HG03432 (cell line): ENCODE results near the gene PCDH9.
"Not testable (repeated sequence)": the region's sequence is repeated elsewhere in the genome, so short reads cannot be mapped to it uniquely, and the experiment has no call there.

ENCODE experiments used
- ATAC-seq: cut with Tn5 transposase; IDR thresholded peaks from one replicate; pipeline ENCODE4 v1.9.1; 2021; ENCODE audit warnings: mild to moderate bottlenecking, moderate library complexity; ENCODE audit not compliant: unreplicated experiment

PCDH9 gene

GRCh38 chr13:66803013-66803807 lies 426.9 kb downstream of the PCDH9 start:
- ATAC-seq = no peak

- no peak for ATAC-seq
These were observed 434.5 kb downstream of the PCDH9 start for GRCh38 chr13:66795636-66796035.

DNA sequence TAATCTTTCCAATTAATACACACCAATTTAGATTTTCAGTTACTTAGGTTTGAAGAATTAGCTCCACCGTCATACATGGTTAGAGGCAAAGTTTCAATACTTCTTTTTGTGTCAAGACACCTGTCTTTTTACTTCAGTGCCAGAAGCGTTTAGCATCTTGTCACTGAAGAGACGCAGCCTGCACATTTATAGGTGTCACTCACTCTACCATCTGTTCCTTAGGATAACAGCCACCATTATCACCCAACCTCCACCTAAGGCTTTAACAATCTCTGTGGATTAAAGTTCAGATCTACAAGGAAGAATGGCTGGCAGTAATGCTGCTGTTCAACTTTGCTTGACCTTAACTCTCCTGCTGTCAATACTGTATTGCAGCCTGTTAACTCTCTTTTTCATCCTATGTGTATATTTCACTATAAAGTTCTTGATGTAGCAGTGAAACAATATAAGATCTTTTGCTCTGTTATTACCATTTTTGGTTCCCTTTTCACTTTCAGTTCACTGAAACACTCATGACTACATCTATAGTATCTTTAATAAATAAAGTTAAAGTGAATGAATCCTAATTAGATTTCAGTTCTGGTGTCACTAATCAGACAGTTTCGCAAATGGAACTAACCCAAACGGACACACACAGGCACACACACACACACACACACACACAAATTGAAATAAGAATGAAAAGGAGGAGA lies 435.6 kb downstream of the PCDH9 start:
- ATAC-seq = peak; percentile 65

DNA sequence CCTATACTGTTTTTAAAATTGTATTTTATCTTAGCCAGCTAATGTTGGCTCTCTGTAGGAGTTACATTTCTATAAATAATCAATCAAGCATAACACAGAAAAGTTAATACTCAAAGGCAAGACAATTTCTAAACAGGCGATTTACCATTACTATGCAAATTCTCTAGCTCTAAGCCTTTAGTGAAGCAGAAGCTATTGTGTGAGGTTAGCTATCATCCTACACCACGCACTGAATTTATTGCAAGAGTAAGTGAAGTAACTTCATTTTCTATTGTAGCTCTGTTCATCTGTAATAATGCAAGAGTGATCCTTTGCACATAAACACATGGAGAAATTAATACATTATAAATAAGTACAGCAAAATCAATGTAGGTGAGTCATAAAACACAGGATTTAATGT lies 439.3 kb downstream of the PCDH9 start:
- no peak for ATAC-seq

GRCh38 chr13:66781241-66781640 lies 448.9 kb downstream of the PCDH9 start:
- ATAC-seq = no peak

GRCh38 chr13:66780814-66781213 lies 449.3 kb downstream of the PCDH9 start:
- ATAC-seq = no peak

DNA sequence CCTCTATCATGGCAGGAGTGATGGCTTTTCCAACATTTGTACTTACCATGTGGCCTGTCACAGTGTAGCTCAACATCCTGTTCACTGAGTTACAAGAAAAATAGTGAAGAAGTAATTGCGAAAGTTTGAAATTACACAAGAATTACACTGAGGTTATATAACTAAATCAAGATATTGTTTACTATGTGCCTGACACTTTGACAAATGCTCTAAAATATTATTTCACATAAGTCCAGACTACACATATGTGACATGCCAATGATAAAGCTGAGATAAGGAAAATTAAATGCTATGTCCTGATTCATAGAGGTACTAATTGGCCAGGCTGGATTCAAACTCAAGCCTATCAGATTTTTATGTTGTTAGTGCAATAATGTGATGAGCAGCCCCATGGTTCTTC lies 451.7 kb downstream of the PCDH9 start:
- ATAC-seq = no peak

DNA sequence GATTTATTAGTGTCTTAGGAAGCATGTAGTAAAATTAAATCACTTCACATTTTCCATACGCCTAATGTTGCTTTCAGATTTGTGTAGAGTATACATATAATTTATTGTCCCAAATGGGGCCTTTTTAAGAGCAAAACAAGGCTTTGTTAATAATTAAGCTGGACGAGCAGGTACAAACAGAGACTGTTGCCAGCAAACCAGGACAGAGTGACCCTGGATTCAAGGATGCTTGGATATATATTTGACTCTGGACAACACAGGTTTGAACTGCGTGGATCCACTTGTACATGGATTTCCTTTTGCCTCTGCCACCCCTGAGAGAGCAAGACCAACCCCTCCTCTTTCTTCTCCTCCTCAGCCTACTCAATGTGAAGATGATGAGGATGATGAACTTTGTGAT lies 454.9 kb downstream of the PCDH9 start:
- ATAC-seq = no peak

DNA sequence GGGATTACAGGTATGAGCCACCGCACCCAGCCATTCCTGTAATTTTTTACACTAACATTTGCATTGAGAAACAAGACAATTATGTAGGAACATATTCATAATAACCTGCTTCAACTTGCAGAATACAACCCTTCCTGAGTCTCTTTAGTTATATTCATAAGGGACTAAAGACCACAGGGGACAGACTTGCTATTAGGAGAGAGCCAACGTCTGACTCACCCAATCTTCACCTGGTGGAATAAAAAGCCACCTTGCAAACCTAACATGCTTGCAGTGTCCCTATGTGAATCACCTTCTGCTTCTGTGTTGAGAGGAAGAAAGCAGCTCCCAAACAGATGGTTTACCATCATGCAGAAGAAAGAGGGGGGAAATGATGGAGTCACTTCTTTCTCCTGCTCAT lies 456.1 kb downstream of the PCDH9 start:
- no peak for ATAC-seq

DNA sequence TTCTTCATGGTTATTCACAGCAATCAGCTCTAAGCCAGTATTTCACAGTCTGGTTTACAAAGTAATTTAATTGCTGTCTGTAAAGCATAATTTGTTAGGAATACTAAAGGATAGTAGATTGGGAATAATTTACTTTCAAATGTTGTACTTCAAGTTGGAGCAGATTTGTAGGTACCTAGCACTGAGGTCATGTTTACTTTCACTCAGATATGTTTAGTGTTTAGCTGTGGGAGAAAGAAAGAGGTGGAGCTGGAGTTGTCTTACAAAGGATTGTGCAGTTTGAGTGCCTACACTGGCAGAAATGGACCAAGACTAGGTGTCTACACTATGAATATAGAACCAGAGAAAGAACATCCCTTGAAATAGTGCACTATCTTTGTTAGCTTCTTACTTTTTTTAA lies 464.6 kb downstream of the PCDH9 start:
- no peak for ATAC-seq

GRCh38 chr13:66760678-66761077 lies 469.5 kb downstream of the PCDH9 start:
- not testable (repeated sequence) for ATAC-seq

DNA sequence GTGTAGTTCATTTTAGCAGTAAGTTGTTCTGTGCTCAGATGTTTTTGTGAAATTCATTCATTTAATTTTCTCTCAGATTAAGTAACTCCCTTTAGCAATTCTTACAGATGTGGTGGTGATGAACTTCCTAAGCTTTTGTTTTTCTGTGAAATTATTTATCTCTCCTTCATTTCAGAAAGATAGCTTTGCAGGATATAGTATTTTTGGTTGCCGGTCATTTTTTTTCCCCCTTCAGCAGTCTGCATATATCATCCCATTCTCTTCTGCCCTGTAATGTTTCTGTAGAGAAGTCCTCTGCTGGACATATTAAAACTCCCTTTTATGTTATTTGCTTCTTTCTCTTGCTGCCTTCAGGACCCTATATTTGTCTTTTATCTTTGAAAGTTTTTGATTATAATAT lies 470.2 kb downstream of the PCDH9 start:
- ATAC-seq = no peak

DNA sequence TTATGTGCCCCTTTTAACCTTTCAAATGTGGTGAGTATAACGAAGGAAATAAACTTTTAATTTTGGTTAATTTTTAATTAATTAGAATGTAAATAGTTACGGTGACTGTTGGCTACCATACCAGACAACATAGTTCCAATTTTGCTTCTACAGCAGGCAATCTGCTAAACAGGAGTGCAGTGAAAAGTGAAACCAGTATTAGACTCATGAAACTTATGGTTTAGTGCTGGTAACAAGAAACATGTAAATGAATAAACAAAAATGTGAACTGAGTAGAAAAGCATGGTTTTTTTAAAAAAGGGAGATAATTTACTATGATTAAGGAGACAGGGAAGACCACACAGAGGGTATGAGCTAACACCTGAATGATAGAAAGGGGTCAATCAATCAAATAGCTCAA lies 478.4 kb downstream of the PCDH9 start:
- ATAC-seq = peak; percentile 69

- ATAC-seq = no peak
These were observed 481.4 kb downstream of the PCDH9 start for GRCh38 chr13:66748712-66749111.

DNA sequence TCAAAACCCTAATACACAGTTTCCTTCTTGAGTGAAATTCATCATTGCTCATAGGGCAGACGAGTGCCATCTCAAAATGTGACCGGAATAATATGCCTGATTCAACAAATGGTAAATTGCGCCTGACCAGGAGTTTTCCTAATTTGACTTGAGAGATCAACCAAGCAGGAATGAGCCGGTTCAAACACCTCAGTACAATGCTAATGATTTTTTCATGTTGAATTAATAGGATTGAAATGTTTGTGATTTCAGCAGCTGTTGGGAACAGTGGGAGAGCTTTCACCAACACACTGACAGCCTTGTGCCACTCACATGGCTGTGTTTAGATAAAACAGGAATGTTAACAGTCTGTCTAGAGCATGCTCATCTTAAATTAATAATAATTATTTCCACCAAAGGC lies 484.8 kb downstream of the PCDH9 start:
- ATAC-seq = no peak

GRCh38 chr13:66723576-66723975 lies 506.6 kb downstream of the PCDH9 start:
- no peak for ATAC-seq

DNA sequence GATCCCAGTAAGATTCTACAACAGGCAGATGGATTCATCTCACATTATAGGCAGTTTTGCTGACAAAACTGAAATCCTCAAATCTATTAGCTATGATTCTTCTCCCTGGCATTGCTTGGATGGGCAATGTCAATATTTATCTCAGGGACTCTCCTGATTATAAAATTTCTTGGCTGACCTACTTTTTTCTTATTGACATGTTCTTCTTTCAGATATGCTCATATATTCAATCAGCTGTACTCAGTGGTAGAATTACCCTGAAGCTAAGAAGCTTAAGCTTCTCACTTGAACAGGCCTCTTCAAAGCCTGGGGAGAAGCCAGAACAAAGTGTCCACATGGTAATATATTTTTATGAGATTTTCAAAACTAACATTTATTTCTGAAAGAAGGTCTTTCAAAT lies 513.6 kb downstream of the PCDH9 start:
- ATAC-seq = no peak

DNA sequence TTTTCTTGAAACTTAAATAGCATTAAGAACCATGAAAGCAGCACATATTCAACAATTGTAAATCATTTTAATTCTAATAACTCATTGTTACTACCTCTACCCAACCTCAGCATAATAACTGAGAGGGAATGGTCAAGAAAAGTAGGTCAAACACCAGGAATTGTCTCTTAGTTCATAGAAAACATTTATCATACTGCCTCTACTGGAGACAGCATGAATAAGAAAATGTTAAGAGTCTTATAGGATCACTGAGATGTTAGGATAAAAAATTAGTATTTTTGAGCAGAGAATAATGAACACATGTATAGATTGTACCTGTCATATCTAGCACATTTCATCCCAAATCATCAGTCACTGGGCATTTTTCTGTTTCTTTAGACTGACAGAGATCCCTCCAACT lies 515.3 kb downstream of the PCDH9 start:
- no peak for ATAC-seq

DNA sequence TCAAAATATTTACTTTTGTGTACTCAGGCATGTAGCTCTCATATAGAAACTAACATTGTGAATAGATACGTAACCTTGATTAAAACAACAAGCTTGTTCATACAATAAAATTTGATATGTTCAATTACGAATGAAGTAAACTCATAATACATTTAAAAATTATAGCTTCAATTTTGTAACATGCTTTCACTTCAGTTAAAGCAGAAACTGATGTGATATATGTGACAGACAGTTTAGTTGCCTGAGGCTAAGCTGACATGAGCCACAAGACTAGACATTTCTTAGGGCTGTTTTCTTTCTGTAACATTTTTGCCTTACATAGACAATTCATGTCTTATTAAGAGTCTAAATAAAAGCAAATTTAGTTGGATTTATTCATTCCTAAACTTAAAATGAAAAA lies 526.0 kb downstream of the PCDH9 start:
- no peak for ATAC-seq

- no peak for ATAC-seq
These were observed 526.5 kb downstream of the PCDH9 start for GRCh38 chr13:66703597-66703996.

DNA sequence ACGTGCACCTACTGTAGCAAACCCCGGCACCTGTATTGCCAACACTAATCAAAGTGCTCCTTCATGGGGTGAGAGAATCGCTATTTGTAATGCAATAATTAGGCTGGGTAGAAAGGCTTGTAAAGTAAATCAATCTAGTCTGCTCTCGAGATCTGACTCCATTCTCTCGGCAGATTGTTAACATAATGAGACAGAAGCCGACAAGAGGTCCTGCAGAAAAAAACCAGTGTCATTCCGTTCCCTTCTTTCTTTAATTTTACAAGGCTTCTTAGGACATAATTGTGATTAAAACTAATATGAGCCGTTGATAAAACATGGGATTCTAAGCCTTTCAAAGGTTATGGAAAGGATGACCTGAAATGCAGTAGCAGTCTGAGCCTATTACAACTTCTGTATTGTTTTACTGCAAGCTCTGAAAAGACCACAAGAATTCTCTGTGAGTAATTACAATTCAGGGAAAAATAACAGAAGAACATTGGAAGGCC lies 530.0 kb downstream of the PCDH9 start:
- ATAC-seq = no peak

GRCh38 chr13:66693656-66694055 lies 536.5 kb downstream of the PCDH9 start:
- ATAC-seq = no peak
